Heart right ventricle (tissue), 16 donors: ENCODE results near the gene DUSP12. TPM values are rescaled to one million over a fixed set of nuclear protein-coding genes. Genes with fewer than 3 reads are reported as not detected.
"Not testable (repeated sequence)": the region's sequence is repeated elsewhere in the genome, so short reads cannot be mapped to it uniquely, and the experiment has no call there.

ENCODE experiments used
- ATAC-seq, 8 donors: fragments of 200-7000 bp; cut with Tn5 transposase; one replicate each; pipeline ENCODE4 v1.9.1; 2020; ENCODE audit warnings: mild to moderate bottlenecking in 8 of 8, moderate library complexity in 8 of 8, moderate number of reproducible peaks in 1 of 8
- DNase-seq, 2 donors: peaks; one replicate each; pipeline ENCODE4 v3.0.0-alpha.2; 2020
- H3K27ac ChIP-seq, 10 donors: fragments of 200-600 bp; sonication (generic) in 2 of 10; one replicate each; pipeline versions ENCODE4 v1.5.0 to v1.8.0; 2020 to 2022; ENCODE audit warnings: mild to moderate bottlenecking in 3 of 10
- H3K27me3 ChIP-seq, 7 donors: fragments of 200-600 bp; one replicate each; pipeline ENCODE4 v1.8.0; 2021 to 2022; ENCODE audit warnings: mild to moderate bottlenecking in 2 of 7
- H3K36me3 ChIP-seq, 9 donors: fragments of 200-600 bp; sonication (generic) in 1 of 9; one replicate each; pipeline versions ENCODE4 v1.5.0 to v1.8.0; 2020 to 2022; ENCODE audit warnings: mild to moderate bottlenecking in 2 of 9
- H3K4me1 ChIP-seq, 9 donors: fragments of 200-600 bp; sonication (generic) in 1 of 9; one replicate each; pipeline versions ENCODE4 v1.5.0 to v1.8.0; 2020 to 2022; ENCODE audit warnings: mild to moderate bottlenecking in 4 of 9
- H3K4me3 ChIP-seq, 10 donors: fragments of 200-600 bp; sonication (generic) in 2 of 10; one replicate each; pipeline versions ENCODE4 v1.5.0 to v1.8.0; 2020 to 2022; ENCODE audit warnings: mild to moderate bottlenecking in 7 of 10, moderate library complexity in 2 of 10
- H3K9me3 ChIP-seq, 11 donors: fragments of 200-600 bp in 10 of 11; sonication (generic) in 2 of 11; one replicate each; pipeline versions ENCODE4 v1.5.0 to v1.8.0; 2013 to 2022; ENCODE audit warnings: mild to moderate bottlenecking in 2 of 11, control low read depth in 1 of 11, moderate library complexity in 1 of 11
- CTCF ChIP-seq, 9 donors: fragments of 200-600 bp; sonication (generic) in 2 of 9; IDR thresholded peaks; one replicate each; pipeline versions ENCODE4 v1.5.0 to v1.8.0; 2021 to 2022; ENCODE audit warnings: antibody characterized with exemption in 9 of 9, mild to moderate bottlenecking in 5 of 9, moderate library complexity in 1 of 9
- WGBS, 2 donors: extraction: QIAGEN DNeasy Blood & Tissue Kit; methylation state at CpG; one replicate each; pipeline ENCODE4 v1.1.7; 2013; ENCODE audit warnings: inconsistent platforms in 1 of 2; 5-methylcytosine and 5-hydroxymethylcytosine counted together
- intact Hi-C, 10 donors: fragments of 100-400 bp; cut with DNase I; formaldehyde crosslinking; loops; one replicate each; pipeline versions ENCODE4 v1.11.1 to v1.14.2; 2022
- polyA plus RNA-seq, 2 donors: library from polyadenylated mRNA; stranded (reverse); fragments of 200-250 nt; gene quantifications; one replicate each; pipeline ENCODE4 v1.2.3, GENCODE V29; 2013
- total RNA-seq, 10 donors: library from RNA; stranded (reverse); fragmentation: NEBNext Ultra II Directional in 3 of 10; extraction: Animal tissue kit (Norgen Biotek cat#: 25700) in 3 of 10; gene quantifications; one replicate each; pipeline versions ENCODE4 v1.2.1 to v1.2.4, GENCODE V29; 2021 to 2023
- donor health status: Arrhythmogenic right ventricular cardiomyopathy.
- donor health status: ischemic (EF 13 %, LVEDD 7.1; RV severe dilation, severe dysfunction).
- donor health status: healthy with polysubstance abuse.
- donor health status: DM: no; HTN: yes; CAD: no.
- donor health status: DM: no; HTN: no; CAD: no.
- donor health status: ischemic (EF 25% LVEDD 6.9; RV normal size, moderate dysfunction).
- donor health status: ischemic (EF 25% LVEDD 5.7; RV mildly dilated, moderate dysfunction).
- donor health status: healthy.
- donor health status: DM: yes; HTN: yes; CAD: no.
- donor health status: Ischemic cardiomyopathy.
- donor health status: ischemic (EF 35%, LVEDD 5.7; RV mildly dilated, moderate dysfunction).
- donor health status: nonischemic (EF 11% LVEDD 7.7; RV severe dilation, severe dysfunction).
- donor health status: DM: yes; HTN: yes; CAD: no.
- donor health status: PGD.
- donor health status: ischemic (EF 29% LVEDD 5.4; RV normal size, mild dysfunction).
- donor health status: nonischemic (EF 23%, LVEDD 6.1; RV moderate dilation, normal function).

DUSP12 gene
- total and polyA plus RNA-seq, 12 donors: 3.5 to 15.3 (median 7.5) TPM

DNA sequence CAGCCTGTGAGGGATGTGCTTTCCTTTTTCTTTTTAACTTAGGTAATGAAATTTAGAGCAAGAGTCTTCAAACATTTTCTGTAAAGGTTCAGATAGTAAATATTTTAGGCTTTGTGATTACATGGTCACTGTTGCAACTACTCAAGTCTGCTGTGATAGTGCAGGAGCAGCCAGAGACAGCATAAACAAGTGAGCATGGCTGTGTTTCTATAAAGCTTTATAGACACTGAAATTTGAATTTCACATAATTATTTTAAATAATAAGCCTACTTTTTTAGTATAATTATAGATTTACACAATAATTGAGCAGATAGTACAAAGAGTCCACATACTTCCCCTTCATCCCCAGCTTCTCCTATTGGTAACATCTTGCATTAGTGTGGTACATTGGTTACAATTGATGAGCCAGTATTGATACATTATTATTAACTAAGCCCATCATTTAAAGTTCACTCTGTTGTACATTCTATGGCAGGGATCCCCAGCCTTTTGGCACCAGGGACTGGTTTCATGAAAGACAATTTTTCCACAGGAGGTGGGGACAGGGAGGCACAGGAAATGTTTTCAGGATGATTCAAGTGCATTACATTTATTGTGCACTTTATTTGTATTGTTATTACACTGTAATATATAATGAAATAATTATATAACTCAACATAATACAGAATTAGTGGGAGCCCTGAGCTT lies 19.5 kb downstream of the DUSP12 start:
- Histone ChIP-seq H3K27me3 (no peaks in the 10 kb centered on the region), H3K4me3 (no peak overlapping the region), H3K36me3 (no peaks in the 10 kb centered on the region), H3K27ac (no peak overlapping the region), H3K4me1 (peaks cover 0 to 85% (median 40%) of the 10 kb centered on the region in 9 donors), H3K9me3 (no peaks in the 10 kb centered on the region)
- intact Hi-C loops: no loop called here
- no peak for ATAC-seq
- DNase-seq: no peak
- TF ChIP-seq CTCF (IDR thresholded peaks at IDR 0.05): no peak

DNA sequence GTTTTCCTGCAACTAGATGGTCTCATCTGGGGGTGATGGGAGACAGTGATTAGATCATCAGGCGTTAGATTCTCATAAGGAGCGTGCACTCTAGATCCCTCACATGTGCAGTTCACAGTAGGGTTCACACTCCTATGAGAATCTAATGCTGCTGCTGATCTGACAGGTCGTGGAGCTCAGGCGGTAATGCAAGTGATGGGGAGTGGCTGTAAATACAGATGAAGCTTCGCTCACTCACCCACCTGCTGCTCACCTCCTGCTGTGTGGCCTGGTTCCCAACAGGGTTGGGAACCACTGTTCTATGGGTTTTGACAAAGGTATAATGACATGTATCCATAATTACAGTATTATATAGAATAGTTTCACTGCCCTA lies 20.1 kb downstream of the DUSP12 start:
- H3K9me3 ChIP-seq, H3K27me3 ChIP-seq, DNase-seq, ATAC-seq, H3K36me3 ChIP-seq, H3K27ac ChIP-seq, intact Hi-C loops, H3K4me3 ChIP-seq: not testable (repeated sequence)
- H3K4me1 ChIP-seq: peaks cover 0 to 85% (median 40%) of the 10 kb centered on the region in 9 donors
- 84 to 92% methylated on average over 5 of the region's 5 CpGs for WGBS, 2 donors

DNA sequence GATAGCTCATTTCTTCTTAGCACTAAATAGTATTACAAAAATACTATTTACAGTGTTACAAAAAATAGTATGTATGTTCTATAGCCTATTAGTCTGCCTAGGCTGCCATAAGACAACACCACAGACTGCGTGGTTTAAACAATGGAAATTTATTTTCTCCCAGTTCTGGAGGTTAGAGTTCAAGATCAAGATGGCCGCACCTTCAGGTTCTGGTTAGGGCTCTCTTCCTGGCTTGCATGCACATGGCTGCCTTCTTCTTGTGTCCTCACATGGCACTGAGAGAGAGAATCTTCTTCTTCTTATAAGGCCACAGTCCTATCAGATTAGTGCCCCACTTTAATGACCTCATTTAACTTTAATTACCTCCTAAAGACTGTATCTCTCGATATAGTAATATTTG lies 20.7 kb downstream of the DUSP12 start:
- Histone ChIP-seq H3K4me3 (no peak overlapping the region), H3K9me3 (no peaks in the 10 kb centered on the region), H3K27me3 (no peaks in the 10 kb centered on the region), H3K4me1 (peaks cover 0 to 85% (median 43%) of the 10 kb centered on the region in 9 donors), H3K27ac (no peak overlapping the region), H3K36me3 (no peaks in the 10 kb centered on the region)
- no peak for ATAC-seq
- DNase-seq: no peak
- intact Hi-C loops: no loop called here
- no peak for TF ChIP-seq CTCF (IDR thresholded peaks at IDR 0.05)
- WGBS, 2 donors: 95 to 96% methylated on average over 3 of the region's 3 CpGs

GRCh38 chr1:161771161-161771560 lies 21.6 kb downstream of the DUSP12 start:
- intact Hi-C loops: no loop called here
- DNase-seq: no peak
- ATAC-seq: no peak
- WGBS, 2 donors: 79 to 86% methylated on average over 5 of the region's 5 CpGs
- Histone ChIP-seq H3K27ac (peak overlapping the region in 2 of 10 donors; percentile 29 to 83), H3K4me3 (no peak overlapping the region), H3K4me1 (peaks cover 0 to 93% (median 44%) of the 10 kb centered on the region in 9 donors), H3K36me3 (no peaks in the 10 kb centered on the region), H3K9me3 (no peaks in the 10 kb centered on the region), H3K27me3 (no peaks in the 10 kb centered on the region)
- TF ChIP-seq CTCF (IDR thresholded peaks at IDR 0.05): no peak

DNA sequence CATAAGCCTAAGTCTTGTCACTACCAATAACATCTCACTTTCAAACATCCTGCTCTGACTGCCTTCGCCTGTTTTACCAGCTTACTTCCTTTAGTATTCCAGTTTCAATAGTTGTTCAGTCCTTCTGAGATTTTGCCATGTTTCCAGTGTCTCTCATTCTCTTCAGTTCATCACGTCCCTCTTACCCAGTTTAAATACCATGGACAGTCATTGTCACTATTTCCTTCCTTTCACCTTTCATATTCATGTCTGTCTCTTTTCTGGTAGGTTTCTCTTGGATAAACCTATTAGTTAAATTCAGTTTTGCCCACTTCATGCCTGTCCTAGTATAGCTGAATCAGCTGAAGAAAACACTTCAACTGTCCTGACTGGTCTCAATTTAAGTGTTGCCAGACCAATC lies 22.4 kb downstream of the DUSP12 start:
- Histone ChIP-seq H3K9me3 (no peaks in the 10 kb centered on the region), H3K4me3 (no peak overlapping the region), H3K27me3 (no peaks in the 10 kb centered on the region), H3K27ac (peak overlapping the region in 3 of 10 donors; percentile 29 to 83 (median 34)), H3K4me1 (peaks cover 0 to 98% (median 42%) of the 10 kb centered on the region in 9 donors), H3K36me3 (no peaks in the 10 kb centered on the region)
- DNase-seq (no peak), ATAC-seq (peak in 1 of 8 donors; percentile 10)
- TF ChIP-seq CTCF (IDR thresholded peaks at IDR 0.05): no peak
- intact Hi-C loops: no loop called here
- 73 to 75% methylated on average over 2 of the region's 2 CpGs for WGBS, 2 donors
